NCI-H526 (cell line): ENCODE measurements around the gene VAV2.
A peak's percentile ranks its signal among the peaks of the same experiment; 100 is the strongest.

Experiments used
- DNase-seq, 2 experiments: peaks; one replicate each; lab custom pipeline; 2025; lab: John Stamatoyannopoulos, UW

Gene VAV2

GRCh38 chr9:133980864-133981588 is 11.1 kb downstream of the VAV2 start:
- no peak for DNase-seq

GRCh38 chr9:133979921-133980863 is 11.9 kb downstream of the VAV2 start:
- no peak for DNase-seq

- no peak for DNase-seq
Observed at GRCh38 chr9:133979273-133979920, 12.7 kb downstream of the VAV2 start.

GRCh38 chr9:133978899-133979272 is 13.2 kb downstream of the VAV2 start:
- DNase-seq: no peak

GRCh38 chr9:133978226-133978898 is 13.8 kb downstream of the VAV2 start:
- DNase-seq: no peak

GRCh38 chr9:133977421-133978201 is 14.5 kb downstream of the VAV2 start:
- no peak for DNase-seq

- DNase-seq: no peak
Observed at GRCh38 chr9:133976887-133977286, 15.2 kb downstream of the VAV2 start.

- DNase-seq: no peak
Observed at GRCh38 chr9:133976191-133976861, 15.8 kb downstream of the VAV2 start.

- no peak for DNase-seq
Observed at GRCh38 chr9:133975511-133975910, 16.6 kb downstream of the VAV2 start.

GRCh38 chr9:133974631-133975341 is 17.3 kb downstream of the VAV2 start:
- DNase-seq: no peak

- no peak for DNase-seq
Observed at GRCh38 chr9:133973791-133974630, 18.1 kb downstream of the VAV2 start.

- DNase-seq: no peak
Observed at GRCh38 chr9:133973111-133973790, 18.9 kb downstream of the VAV2 start.

GRCh38 chr9:133971981-133972941 is 19.9 kb downstream of the VAV2 start:
- peak in 1 of 2 experiments; percentile 33 for DNase-seq

GRCh38 chr9:133971121-133971951 is 20.8 kb downstream of the VAV2 start:
- no peak for DNase-seq

GRCh38 chr9:133970581-133971058 is 21.5 kb downstream of the VAV2 start:
- no peak for DNase-seq
